NB4 (cell line): Measurements from ENCODE around the gene UBE2L3.
"Not testable (repeated sequence)": the region's sequence is repeated elsewhere in the genome, so short reads cannot be mapped to it uniquely, and the experiment has no call there.

ENCODE experiments used
- DNase-seq: peaks from one replicate; pipeline ENCODE4 v3.0.0; 2010; ENCODE audit warnings: low read depth
- H3K4me3 ChIP-seq: one replicate; pipeline ENCODE4 v1.5.1; 2011; ENCODE audit warnings: mild to moderate bottlenecking, low read depth, low read length, moderate library complexity
- MYC ChIP-seq: IDR thresholded peaks from 2 replicates; pipeline ENCODE4 v1.6.1; 2011; ENCODE audit warnings: low read depth, low read length
- POLR2A ChIP-seq: IDR thresholded peaks from 2 replicates; pipeline ENCODE4 v1.6.1; 2011; ENCODE audit warnings: mild to moderate bottlenecking; ENCODE audit not compliant: insufficient read length; ENCODE audit errors: extremely low read depth
- TF ChIP-seq, protein P1 (sequence below): IDR thresholded peaks from one replicate; pipeline ENCODE4 v1.5.1; 2012; ENCODE audit warnings: low read depth, low read length
- TF ChIP-seq, protein P2 (sequence below): IDR thresholded peaks from 2 replicates; pipeline ENCODE4 v1.6.1; 2011; ENCODE audit warnings: low read depth, low read length

UBE2L3 gene

DNA sequence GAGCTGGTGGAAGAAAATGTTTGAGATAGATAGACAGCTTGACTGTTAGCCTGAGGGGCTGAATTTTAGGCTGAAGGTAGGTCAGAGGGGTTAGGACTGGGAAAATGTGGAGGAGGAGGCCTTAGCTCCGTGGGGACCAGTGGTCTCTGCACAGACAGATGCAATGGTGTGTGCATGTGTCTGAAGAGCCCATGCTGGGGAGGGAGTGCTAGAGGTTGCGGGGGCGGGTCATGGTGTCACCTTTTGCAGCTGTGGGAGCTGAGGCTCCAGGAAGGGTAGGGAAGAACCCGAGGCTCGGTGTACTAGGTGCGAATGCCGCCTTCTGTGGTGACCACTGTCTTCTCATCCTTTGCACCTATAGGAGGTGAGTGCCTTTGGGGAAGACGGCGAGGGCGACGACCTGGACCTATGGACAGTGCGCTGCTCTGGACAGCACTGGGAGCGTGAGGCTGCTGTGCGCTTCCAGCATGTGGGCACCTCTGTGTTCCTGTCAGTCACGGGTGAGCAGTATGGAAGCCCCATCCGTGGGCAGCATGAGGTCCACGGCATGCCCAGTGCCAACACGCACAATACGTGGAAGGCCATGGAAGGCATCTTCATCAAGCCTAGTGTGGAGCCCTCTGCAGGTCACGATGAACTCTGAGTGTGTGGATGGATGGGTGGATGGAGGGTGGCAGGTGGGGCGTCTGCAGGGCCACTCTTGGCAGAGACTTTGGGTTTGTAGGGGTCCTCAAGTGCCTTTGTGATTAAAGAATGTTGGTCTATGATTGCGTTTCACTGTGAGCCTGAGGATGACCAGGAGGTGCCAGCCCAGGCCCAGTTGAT lies 76.2 kb downstream of the UBE2L3 start:
- DNase-seq = no peak
- TF ChIP-seq, protein P1, sequence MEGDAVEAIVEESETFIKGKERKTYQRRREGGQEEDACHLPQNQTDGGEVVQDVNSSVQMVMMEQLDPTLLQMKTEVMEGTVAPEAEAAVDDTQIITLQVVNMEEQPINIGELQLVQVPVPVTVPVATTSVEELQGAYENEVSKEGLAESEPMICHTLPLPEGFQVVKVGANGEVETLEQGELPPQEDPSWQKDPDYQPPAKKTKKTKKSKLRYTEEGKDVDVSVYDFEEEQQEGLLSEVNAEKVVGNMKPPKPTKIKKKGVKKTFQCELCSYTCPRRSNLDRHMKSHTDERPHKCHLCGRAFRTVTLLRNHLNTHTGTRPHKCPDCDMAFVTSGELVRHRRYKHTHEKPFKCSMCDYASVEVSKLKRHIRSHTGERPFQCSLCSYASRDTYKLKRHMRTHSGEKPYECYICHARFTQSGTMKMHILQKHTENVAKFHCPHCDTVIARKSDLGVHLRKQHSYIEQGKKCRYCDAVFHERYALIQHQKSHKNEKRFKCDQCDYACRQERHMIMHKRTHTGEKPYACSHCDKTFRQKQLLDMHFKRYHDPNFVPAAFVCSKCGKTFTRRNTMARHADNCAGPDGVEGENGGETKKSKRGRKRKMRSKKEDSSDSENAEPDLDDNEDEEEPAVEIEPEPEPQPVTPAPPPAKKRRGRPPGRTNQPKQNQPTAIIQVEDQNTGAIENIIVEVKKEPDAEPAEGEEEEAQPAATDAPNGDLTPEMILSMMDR = peak; percentile 29
- TF ChIP-seq, protein P2, sequence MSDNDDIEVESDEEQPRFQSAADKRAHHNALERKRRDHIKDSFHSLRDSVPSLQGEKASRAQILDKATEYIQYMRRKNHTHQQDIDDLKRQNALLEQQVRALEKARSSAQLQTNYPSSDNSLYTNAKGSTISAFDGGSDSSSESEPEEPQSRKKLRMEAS = no peak
- TF ChIP-seq POLR2A (no peak), MYC (no peak)
- H3K4me3 ChIP-seq = peak overlapping the region; percentile 73

DNA sequence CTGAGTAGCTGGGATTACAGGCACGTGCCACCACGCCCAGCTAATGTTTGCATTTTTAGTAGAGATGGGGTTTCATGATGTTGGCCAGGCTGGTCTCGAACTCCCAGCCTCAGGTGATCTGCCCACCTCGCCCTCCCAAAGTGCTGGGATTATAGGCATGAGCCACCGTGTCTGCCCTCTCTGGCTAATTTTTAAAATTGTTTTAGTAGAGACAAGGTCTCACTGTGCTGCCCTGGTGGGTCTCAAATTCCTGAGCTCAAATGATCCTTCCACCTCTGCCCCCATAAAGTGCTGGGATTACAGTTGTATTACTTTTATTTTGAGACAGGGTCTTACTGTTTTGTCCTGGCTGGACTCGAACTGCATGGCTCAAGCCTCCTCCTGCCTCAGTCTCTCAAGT lies 78.0 kb downstream of the UBE2L3 start:
- H3K4me3 ChIP-seq = not testable (repeated sequence)

GRCh38 chr22:21646608-21647590 lies 79.4 kb downstream of the UBE2L3 start:
- DNase-seq = peak; percentile 82
- TF ChIP-seq MYC = no peak
- TF ChIP-seq, protein P1 = peak; percentile 81
- H3K4me3 ChIP-seq = no peak overlapping the region

More for the DNA sequence above, 78.0 kb downstream of the UBE2L3 start:
- not testable (repeated sequence) for DNase-seq

DNA sequence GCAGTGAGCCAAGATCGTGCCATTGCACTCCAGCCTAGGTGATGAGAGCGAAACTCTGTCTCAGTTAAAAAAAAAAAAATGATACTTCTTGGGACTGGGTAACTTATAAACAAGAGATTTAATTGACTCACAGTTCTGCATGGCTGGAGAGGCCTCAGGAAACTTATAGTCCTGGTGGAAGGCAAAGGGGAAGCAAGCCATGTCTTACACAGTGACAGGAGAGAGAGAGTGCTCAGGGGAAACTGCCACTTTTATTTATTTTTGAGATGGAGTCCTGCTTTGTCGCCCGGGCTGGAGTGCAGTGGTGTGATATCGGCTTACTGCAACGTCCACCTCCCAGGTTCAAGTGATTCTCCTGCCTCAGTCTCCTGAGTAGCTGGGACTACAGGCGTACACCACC lies 82.8 kb downstream of the UBE2L3 start:
- no peak overlapping the region for H3K4me3 ChIP-seq
- DNase-seq = no peak
- TF ChIP-seq POLR2A (no peak), MYC (no peak)
- TF ChIP-seq, protein P1 = no peak
- TF ChIP-seq, protein P2 = no peak

DNA sequence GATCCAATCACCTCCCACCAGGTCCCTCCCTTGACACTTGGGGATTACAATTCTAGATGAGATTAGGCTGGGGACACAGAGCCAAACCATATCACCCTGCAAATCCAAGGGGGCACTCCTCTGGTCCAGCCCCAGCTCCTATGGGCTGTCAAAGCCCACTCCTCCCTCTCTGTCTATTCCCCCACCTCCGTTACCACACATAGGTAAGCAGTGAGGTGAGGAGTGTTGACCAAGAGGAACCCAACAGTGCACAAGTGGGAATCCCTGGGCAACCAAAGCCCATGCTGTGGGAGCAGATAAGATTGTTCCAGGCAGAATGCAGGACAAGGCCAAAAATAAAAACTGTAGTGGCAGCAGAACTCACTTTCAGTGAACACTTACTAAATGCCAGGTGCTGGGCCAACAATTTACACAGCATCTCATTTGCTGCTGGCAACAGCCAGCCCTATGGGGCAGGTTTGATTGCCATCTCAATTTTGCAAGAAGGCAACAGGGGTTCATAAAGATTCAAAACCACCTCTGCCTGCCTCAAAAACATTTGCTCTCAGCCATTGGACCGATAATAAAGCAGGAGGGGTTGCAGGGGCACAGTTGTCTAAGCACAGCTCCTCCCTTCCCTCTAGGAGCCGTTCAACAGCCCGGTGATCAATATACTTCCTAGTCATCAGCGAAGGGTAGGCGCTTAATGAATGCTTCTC lies 83.5 kb downstream of the UBE2L3 start:
- TF ChIP-seq MYC (no peak), POLR2A (no peak)
- TF ChIP-seq, protein P1 = no peak
- TF ChIP-seq, protein P2 = no peak
- no peak overlapping the region for H3K4me3 ChIP-seq
- DNase-seq = no peak
